H9 (cell line): ENCODE data around the gene KCNAB1. TPM values are rescaled to one million over a fixed set of nuclear protein-coding genes. Genes with fewer than 3 reads are reported as not detected.

Experiments used
- DNase-seq: peaks from one replicate; pipeline ENCODE4 v3.0.0-alpha.2; 2017
- H2AFZ ChIP-seq: one replicate; pipeline ENCODE4 v1.6.1; 2013; ENCODE audit warnings: mild to moderate bottlenecking, low read length, control low read depth, moderate library complexity
- H2AK5ac ChIP-seq: 2 replicates; pipeline ENCODE4 v1.6.1; 2013; ENCODE audit warnings: low read length, control low read depth, mixed read lengths; ENCODE audit not compliant: insufficient read length
- H2BK120ac ChIP-seq: one replicate; pipeline ENCODE4 v1.6.1; 2013; ENCODE audit warnings: low read depth, mild to moderate bottlenecking, low read length, control low read depth, inconsistent platforms; ENCODE audit not compliant: poor library complexity, severe bottlenecking
- H2BK12ac ChIP-seq: 2 replicates; pipeline ENCODE4 v1.6.1; 2013; ENCODE audit warnings: low read length, control low read depth, mixed read lengths, low read depth; ENCODE audit not compliant: insufficient read length
- H2BK15ac ChIP-seq: 2 replicates; pipeline ENCODE4 v1.6.1; 2013; ENCODE audit warnings: low read depth, low read length, control low read depth
- H2BK20ac ChIP-seq: one replicate; pipeline ENCODE4 v1.6.1; 2013; ENCODE audit warnings: low read depth, mild to moderate bottlenecking, low read length, control low read depth, inconsistent platforms; ENCODE audit not compliant: poor library complexity, severe bottlenecking
- H2BK5ac ChIP-seq: 2 replicates; pipeline ENCODE4 v1.6.1; 2013; ENCODE audit warnings: low read length, control low read depth, mixed read lengths; ENCODE audit not compliant: insufficient read length
- H3K14ac ChIP-seq: 2 replicates; pipeline ENCODE4 v1.6.1; 2013; ENCODE audit warnings: low read length, control low read depth; ENCODE audit not compliant: insufficient read depth
- H3K18ac ChIP-seq: 2 replicates; pipeline ENCODE4 v1.6.1; 2013; ENCODE audit warnings: low read depth, mild to moderate bottlenecking, mixed read lengths, low read length, control low read depth; ENCODE audit not compliant: insufficient read length
- H3K23ac ChIP-seq: 2 replicates; pipeline ENCODE4 v1.6.1; 2013; ENCODE audit warnings: low read length, control low read depth, mixed read lengths, low read depth; ENCODE audit not compliant: insufficient read length
- H3K23me2 ChIP-seq: 2 replicates; pipeline ENCODE4 v1.6.1; 2013; ENCODE audit warnings: low read depth, mild to moderate bottlenecking, mixed read lengths, low read length, control low read depth; ENCODE audit not compliant: insufficient read length, poor library complexity, severe bottlenecking
- H3K27ac ChIP-seq: 2 replicates; pipeline ENCODE4 v1.5.1; 2013; ENCODE audit warnings: low read length, control low read depth, mixed read lengths, low read depth; ENCODE audit not compliant: insufficient read length
- H3K27me3 ChIP-seq: 2 replicates; pipeline ENCODE4 v1.6.1; 2013; ENCODE audit warnings: low read length, control low read depth, inconsistent platforms; ENCODE audit not compliant: insufficient read depth
- H3K4ac ChIP-seq: 2 replicates; pipeline ENCODE4 v1.6.1; 2013; ENCODE audit warnings: low read depth, mild to moderate bottlenecking, control low read depth, inconsistent platforms, low read length, moderate library complexity
- H3K4me1 ChIP-seq: 2 replicates; pipeline ENCODE4 v1.6.1; 2013; ENCODE audit warnings: low read length, control low read depth, inconsistent platforms; ENCODE audit not compliant: insufficient read depth
- H3K4me2 ChIP-seq: 2 replicates; pipeline ENCODE4 v1.6.1; 2013; ENCODE audit warnings: low read length, control low read depth, mixed read lengths; ENCODE audit not compliant: insufficient read length, insufficient read depth
- H3K56ac ChIP-seq: 2 replicates; pipeline ENCODE4 v1.6.1; 2013; ENCODE audit warnings: low read depth, mild to moderate bottlenecking, mixed read lengths, low read length, control low read depth; ENCODE audit not compliant: insufficient read length
- H3K79me1 ChIP-seq: 2 replicates; pipeline ENCODE4 v1.6.1; 2013; ENCODE audit warnings: low read depth, mild to moderate bottlenecking, moderate library complexity, low read length, control low read depth, inconsistent platforms; ENCODE audit not compliant: insufficient read depth, poor library complexity, severe bottlenecking
- H3K79me2 ChIP-seq: 2 replicates; pipeline ENCODE4 v1.6.1; 2013; ENCODE audit warnings: low read length, control low read depth, inconsistent platforms; ENCODE audit not compliant: insufficient read depth
- H3K9ac ChIP-seq: 2 replicates; pipeline ENCODE4 v1.6.1; 2013; ENCODE audit warnings: low read length, control low read depth, mixed read lengths; ENCODE audit not compliant: insufficient read length; ENCODE audit errors: extremely low read depth
- H3K9me3 ChIP-seq: one replicate; pipeline ENCODE4 v1.6.1; 2013; ENCODE audit warnings: low read depth, low read length, inconsistent platforms; ENCODE audit not compliant: control insufficient read depth
- H3T11ph ChIP-seq: one replicate; pipeline ENCODE4 v1.6.1; 2013; ENCODE audit warnings: mild to moderate bottlenecking, low read length, control low read depth, inconsistent platforms
- H4K20me1 ChIP-seq: one replicate; pipeline ENCODE4 v1.6.1; 2013; ENCODE audit not compliant: control insufficient read depth, insufficient read length, insufficient read depth
- H4K5ac ChIP-seq: 2 replicates; pipeline ENCODE4 v1.6.1; 2013; ENCODE audit warnings: low read depth, mild to moderate bottlenecking, mixed read lengths, low read length, control low read depth; ENCODE audit not compliant: insufficient read length
- H4K8ac ChIP-seq: replicated peaks from 2 replicates; pipeline ENCODE4 v1.6.1; 2013; ENCODE audit warnings: low read length, control low read depth, mixed read lengths, low read depth; ENCODE audit not compliant: insufficient read length
- H4K91ac ChIP-seq: 2 replicates; pipeline ENCODE4 v1.6.1; 2013; ENCODE audit warnings: low read depth, mild to moderate bottlenecking, moderate library complexity, mixed read lengths, low read length, control low read depth; ENCODE audit not compliant: insufficient read length
- H3K27ac Mint-ChIP-seq, 3 experiments: 2 replicates in 2 of 3; 3 replicates in 1 of 3; pipeline ENCODE4 v1.8.0; 2020 to 2021; ENCODE audit warnings: mixed read lengths in 3 of 3, mild to moderate bottlenecking in 1 of 3, moderate library complexity in 1 of 3
- H3K27me3 Mint-ChIP-seq: 2 replicates; pipeline ENCODE4 v1.8.0; 2021; ENCODE audit warnings: low read depth, mild to moderate bottlenecking, moderate library complexity, mixed read lengths
- H3K36me3 Mint-ChIP-seq, 3 experiments: 2 replicates in 2 of 3; 3 replicates in 1 of 3; pipeline ENCODE4 v1.8.0; 2020 to 2021; ENCODE audit warnings: low read depth in 3 of 3, mixed read lengths in 3 of 3; ENCODE audit not compliant: insufficient read depth in 1 of 3
- H3K4me1 Mint-ChIP-seq, 2 experiments: 2 replicates each; pipeline ENCODE4 v1.8.0; 2020; ENCODE audit warnings: mixed read lengths in 2 of 2
- H3K4me3 Mint-ChIP-seq, 2 experiments: 2 replicates in 1 of 2; 3 replicates in 1 of 2; pipeline ENCODE4 v1.8.0; 2020 to 2021; ENCODE audit warnings: mild to moderate bottlenecking in 2 of 2, mixed read lengths in 2 of 2, moderate library complexity in 1 of 2
- H3K9me3 Mint-ChIP-seq, 2 experiments: 2 replicates in 1 of 2; 3 replicates in 1 of 2; pipeline ENCODE4 v1.8.0; 2020; ENCODE audit warnings: mild to moderate bottlenecking in 2 of 2, mixed read lengths in 2 of 2, moderate library complexity in 1 of 2
- CTCF ChIP-seq: fragments of 200-600 bp; sonication (generic); conservative IDR thresholded peaks from 3 replicates; pipeline ENCODE4 v1.8.0; 2021; ENCODE audit warnings: antibody characterized with exemption, mild to moderate bottlenecking
- WGBS: extraction: QIAGEN DNeasy Blood & Tissue Kit; methylation state at CpG from one replicate; pipeline ENCODE4 v1.1.7; 2013; ENCODE audit warnings: missing lambda C conversion rate, low lambda C conversion rate, mixed read lengths; ENCODE audit not compliant: insufficient read length; ENCODE audit errors: extremely low coverage; 5-methylcytosine and 5-hydroxymethylcytosine counted together
- total RNA-seq: library from RNA; stranded (reverse); gene quantifications from 2 replicates; pipeline ENCODE4 v1.2.1, GENCODE V29; 2021

KCNAB1 gene
- total RNA-seq, 1 experiment from 2014 or later, result 3.7 TPM

GRCh38 chr3:156366559-156366958 lies 246.2 kb downstream of the KCNAB1 start:
- Mint-ChIP-seq H3K9me3 (no peaks in the 10 kb centered on the region), H3K27me3 (no peaks in the 10 kb centered on the region), H3K4me3 (no peak overlapping the region), H3K27ac (no peak overlapping the region), H3K36me3 (no peaks in the 10 kb centered on the region), H3K4me1 (peaks cover 49 to 52% of the 10 kb centered on the region in 2 experiments)
- no CpG with 5 or more reads among the region's 3 CpGs for WGBS
- H3K14ac ChIP-seq, result no peak overlapping the region
- peaks cover 9% of the 10 kb centered on the region for H3K4me1 ChIP-seq
- H3K27me3 ChIP-seq, result no peaks in the 10 kb centered on the region
- H2BK120ac ChIP-seq, result no peak overlapping the region
- no peak overlapping the region for H2BK12ac ChIP-seq
- H4K5ac ChIP-seq, result no peak overlapping the region
- H3K23me2 ChIP-seq, result no peaks in the 10 kb centered on the region
- H4K20me1 ChIP-seq, result no peaks in the 10 kb centered on the region
- no peak overlapping the region for H3K56ac ChIP-seq
- no peak overlapping the region for H3T11ph ChIP-seq
- H2AK5ac ChIP-seq, result no peak overlapping the region
- no peak overlapping the region for H2BK5ac ChIP-seq
- H2BK20ac ChIP-seq, result no peak overlapping the region
- H3K27ac ChIP-seq, result no peak overlapping the region
- H3K79me2 ChIP-seq, result no peaks in the 10 kb centered on the region
- no peak overlapping the region for H3K4ac ChIP-seq
- no peak overlapping the region for H3K9ac ChIP-seq
- TF ChIP-seq CTCF, result no peak
- no peaks in the 10 kb centered on the region for H3K79me1 ChIP-seq
- no peak overlapping the region for H3K18ac ChIP-seq
- no peak overlapping the region for H3K4me2 ChIP-seq
- no peak overlapping the region for H3K23ac ChIP-seq
- H2BK15ac ChIP-seq, result no peak overlapping the region
- H4K8ac ChIP-seq, result no peak overlapping the region
- H2AFZ ChIP-seq, result no peak overlapping the region
- no peaks in the 10 kb centered on the region for H3K9me3 ChIP-seq
- no peak overlapping the region for H4K91ac ChIP-seq
- DNase-seq, result no peak
